Type B pancreatic cell (in vitro differentiated cells): ENCODE data around the gene CDKAL1. TPM values are rescaled to one million over a fixed set of nuclear protein-coding genes. Genes with fewer than 3 reads are reported as not detected.
A peak's percentile ranks its signal among the peaks of the same experiment; 100 is the strongest.

Experiments used
- DNase-seq: peaks from one replicate; pipeline ENCODE4 v3.0.0; 2021; ENCODE audit warnings: mixed read lengths; ENCODE audit not compliant: unreplicated experiment; ENCODE audit errors: extremely low spot score
- H3K27ac Mint-ChIP-seq: 2 replicates; pipeline ENCODE4 v1.8.0; 2021; ENCODE audit warnings: mild to moderate bottlenecking, mixed read lengths
- H3K27me3 Mint-ChIP-seq: 2 replicates; pipeline ENCODE4 v1.8.0; 2021; ENCODE audit warnings: mixed read lengths
- H3K36me3 Mint-ChIP-seq: 2 replicates; pipeline ENCODE4 v1.8.0; 2021; ENCODE audit warnings: mixed read lengths
- H3K4me1 Mint-ChIP-seq: one replicate; pipeline ENCODE4 v1.8.0; 2021; ENCODE audit warnings: mixed read lengths; ENCODE audit not compliant: unreplicated experiment
- H3K4me3 Mint-ChIP-seq: 2 replicates; pipeline ENCODE4 v1.8.0; 2021; ENCODE audit warnings: mild to moderate bottlenecking, mixed read lengths
- H3K9me3 Mint-ChIP-seq: 2 replicates; pipeline ENCODE4 v1.8.0; 2021; ENCODE audit warnings: mixed read lengths
- total RNA-seq: library from RNA; stranded (reverse); gene quantifications from 2 replicates; pipeline ENCODE4 v1.2.1, GENCODE V29; 2021; ENCODE audit warnings: low replicate concordance
- TF ChIP-seq, protein P1 (sequence below): fragments of 200-600 bp; sonication (generic); conservative IDR thresholded peaks from 2 replicates; pipeline ENCODE4 v1.5.0; 2021; ENCODE audit warnings: antibody characterized with exemption, mild to moderate bottlenecking

Gene CDKAL1
- total RNA-seq, 1 donor from 2014 or later, result 21.0 TPM

DNA sequence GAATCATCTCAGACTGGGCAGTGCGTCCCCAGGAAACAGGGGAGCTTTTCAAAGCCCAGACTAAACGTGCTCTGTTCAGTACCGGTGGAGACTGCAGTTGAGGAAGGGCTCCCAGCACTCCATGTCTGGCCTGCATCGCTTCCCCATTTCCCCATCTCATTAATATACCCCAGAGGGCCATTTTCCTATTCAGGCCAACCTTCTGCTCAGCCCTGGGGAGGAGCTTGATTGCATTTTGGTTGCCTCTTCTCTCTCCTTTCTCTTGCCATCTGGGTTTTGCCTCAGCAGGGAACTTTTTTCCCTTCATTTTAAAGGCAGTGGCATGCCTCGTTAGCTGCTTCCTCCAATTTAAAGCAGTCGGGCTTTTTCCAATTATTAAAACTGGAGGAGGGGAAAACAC, 665.0 kb downstream of the CDKAL1 start:
- DNase-seq, result no peak
- H3K27me3 Mint-ChIP-seq, result no peaks in the 10 kb centered on the region
- H3K27ac Mint-ChIP-seq, result no peak overlapping the region
- TF ChIP-seq, protein P1, sequence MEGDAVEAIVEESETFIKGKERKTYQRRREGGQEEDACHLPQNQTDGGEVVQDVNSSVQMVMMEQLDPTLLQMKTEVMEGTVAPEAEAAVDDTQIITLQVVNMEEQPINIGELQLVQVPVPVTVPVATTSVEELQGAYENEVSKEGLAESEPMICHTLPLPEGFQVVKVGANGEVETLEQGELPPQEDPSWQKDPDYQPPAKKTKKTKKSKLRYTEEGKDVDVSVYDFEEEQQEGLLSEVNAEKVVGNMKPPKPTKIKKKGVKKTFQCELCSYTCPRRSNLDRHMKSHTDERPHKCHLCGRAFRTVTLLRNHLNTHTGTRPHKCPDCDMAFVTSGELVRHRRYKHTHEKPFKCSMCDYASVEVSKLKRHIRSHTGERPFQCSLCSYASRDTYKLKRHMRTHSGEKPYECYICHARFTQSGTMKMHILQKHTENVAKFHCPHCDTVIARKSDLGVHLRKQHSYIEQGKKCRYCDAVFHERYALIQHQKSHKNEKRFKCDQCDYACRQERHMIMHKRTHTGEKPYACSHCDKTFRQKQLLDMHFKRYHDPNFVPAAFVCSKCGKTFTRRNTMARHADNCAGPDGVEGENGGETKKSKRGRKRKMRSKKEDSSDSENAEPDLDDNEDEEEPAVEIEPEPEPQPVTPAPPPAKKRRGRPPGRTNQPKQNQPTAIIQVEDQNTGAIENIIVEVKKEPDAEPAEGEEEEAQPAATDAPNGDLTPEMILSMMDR, result no peak
- H3K36me3 Mint-ChIP-seq, result peaks cover 2% of the 10 kb centered on the region
- peaks cover 1% of the 10 kb centered on the region for H3K9me3 Mint-ChIP-seq
- peak overlapping the region; percentile 27 for H3K4me3 Mint-ChIP-seq
- H3K4me1 Mint-ChIP-seq, result peaks cover 45% of the 10 kb centered on the region

DNA sequence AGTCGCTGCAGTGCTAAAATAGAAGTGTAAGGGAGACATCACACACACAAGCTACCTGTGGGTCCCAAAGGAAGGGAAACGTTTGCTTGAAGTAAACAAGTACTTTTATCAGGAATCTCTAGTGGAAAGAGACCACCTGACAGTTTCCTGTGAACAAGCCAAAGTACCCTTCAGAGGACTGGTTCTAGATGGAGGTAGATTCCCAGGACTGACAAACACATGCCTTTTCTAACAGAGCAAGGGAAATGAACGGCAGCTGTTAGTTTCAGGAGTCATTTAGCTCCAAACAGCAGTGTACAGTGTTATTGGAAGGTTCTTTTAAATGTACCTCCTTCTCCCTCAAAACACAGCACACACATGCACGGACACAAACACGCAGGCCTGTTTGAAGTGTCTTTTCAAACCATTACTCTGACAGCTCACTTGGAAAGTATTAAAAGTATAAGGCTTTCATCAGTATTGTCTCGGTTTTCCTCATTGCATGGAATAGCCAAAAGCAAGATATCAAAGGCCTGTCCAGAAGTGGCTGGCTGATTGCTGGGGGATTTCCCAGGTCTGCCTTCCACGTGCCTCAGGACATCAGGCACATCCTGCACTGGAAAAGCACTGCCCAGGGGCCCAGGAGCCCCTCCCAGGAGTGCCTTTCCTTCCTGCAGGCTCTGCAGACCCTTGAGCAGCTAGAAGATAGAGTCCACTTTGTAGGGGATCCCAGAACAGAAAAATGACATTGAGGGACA, 666.0 kb downstream of the CDKAL1 start:
- Mint-ChIP-seq H3K4me1 (peaks cover 45% of the 10 kb centered on the region), H3K27me3 (no peaks in the 10 kb centered on the region), H3K27ac (no peak overlapping the region), H3K36me3 (peaks cover 4% of the 10 kb centered on the region), H3K9me3 (peaks cover 8% of the 10 kb centered on the region), H3K4me3 (no peak overlapping the region)
- TF ChIP-seq, protein P1, result no peak
- DNase-seq, result no peak

DNA sequence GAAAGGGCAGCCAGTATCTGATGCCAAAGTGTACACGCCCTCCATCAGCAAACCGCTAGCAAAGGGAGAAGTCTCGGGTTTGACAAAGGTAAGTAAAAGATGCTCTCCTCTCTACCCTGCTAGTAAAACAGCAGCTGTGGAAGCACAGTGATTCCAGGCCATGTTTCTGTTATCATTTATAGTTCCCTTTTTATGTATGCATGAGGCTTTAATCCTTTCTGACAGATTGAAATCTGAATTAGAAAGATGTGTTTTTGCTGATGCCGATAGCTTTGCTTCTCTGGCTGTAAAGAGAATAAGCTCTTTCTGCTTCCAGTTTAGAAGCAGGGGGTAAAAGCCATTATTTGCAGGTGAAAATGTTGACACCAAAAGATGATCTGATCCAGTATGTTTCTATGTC, 666.9 kb downstream of the CDKAL1 start:
- Mint-ChIP-seq H3K4me1 (peaks cover 46% of the 10 kb centered on the region), H3K36me3 (peaks cover 6% of the 10 kb centered on the region), H3K9me3 (peaks cover 9% of the 10 kb centered on the region), H3K27me3 (no peaks in the 10 kb centered on the region), H3K4me3 (no peak overlapping the region), H3K27ac (no peak overlapping the region)
- TF ChIP-seq, protein P1, result no peak
- no peak for DNase-seq

DNA sequence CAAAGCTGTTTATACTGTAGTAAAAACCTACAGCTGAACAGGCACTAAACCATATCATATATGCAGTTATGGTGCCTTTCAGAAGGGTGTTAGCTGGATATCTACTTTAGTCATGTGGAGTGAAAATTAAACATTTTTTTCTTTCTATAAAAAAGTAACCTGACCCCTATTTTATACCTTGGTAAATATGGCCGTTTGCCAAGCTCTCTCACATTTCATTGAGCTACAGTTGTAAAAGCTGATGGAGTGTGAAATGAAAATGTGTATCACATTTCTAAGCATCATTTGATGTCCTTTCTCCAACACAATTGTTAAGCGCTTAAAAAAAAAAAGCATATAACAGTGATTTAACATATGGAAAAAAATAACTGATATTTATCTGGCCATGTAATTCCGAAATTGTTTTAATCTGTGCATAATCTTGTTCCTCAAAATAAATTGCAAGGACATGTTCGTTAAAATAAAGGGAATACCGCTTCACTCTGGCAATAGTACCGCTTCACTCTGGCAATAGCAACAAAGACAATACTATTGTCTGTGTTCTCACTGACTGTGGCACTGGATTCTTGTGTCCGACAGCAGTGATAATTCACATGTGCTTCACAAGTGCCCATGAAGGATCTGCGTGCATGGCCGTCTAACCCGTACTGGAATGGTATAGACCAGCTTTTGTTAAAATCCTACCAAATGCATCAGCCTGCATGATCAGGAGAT, 667.5 kb downstream of the CDKAL1 start:
- H3K4me1 Mint-ChIP-seq, result peaks cover 50% of the 10 kb centered on the region
- no peak overlapping the region for H3K27ac Mint-ChIP-seq
- no peak overlapping the region for H3K4me3 Mint-ChIP-seq
- peaks cover 13% of the 10 kb centered on the region for H3K9me3 Mint-ChIP-seq
- H3K27me3 Mint-ChIP-seq, result no peaks in the 10 kb centered on the region
- TF ChIP-seq, protein P1, result no peak
- no peak for DNase-seq
- peaks cover 10% of the 10 kb centered on the region for H3K36me3 Mint-ChIP-seq

DNA sequence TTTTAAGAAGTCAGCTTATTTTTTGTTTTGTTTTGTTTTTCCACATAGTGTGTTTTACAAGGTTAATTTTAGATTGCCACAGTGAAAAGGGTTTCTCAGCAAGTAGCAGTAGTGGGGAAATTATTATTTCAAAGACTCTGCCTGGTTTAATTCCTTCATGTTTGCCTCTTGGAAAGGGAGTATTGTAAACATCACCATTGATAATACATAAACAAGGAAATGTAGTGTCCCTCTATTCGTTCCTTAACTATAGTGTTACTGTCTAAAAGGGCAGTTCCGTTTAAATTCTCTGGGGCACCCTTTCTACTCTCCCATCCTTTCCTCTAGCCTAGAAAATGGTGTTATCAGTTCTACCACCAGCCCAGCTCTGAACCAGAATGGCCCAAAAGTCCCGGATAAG, 668.3 kb downstream of the CDKAL1 start:
- H3K4me3 Mint-ChIP-seq, result no peak overlapping the region
- H3K4me1 Mint-ChIP-seq, result peaks cover 51% of the 10 kb centered on the region
- no peak overlapping the region for H3K27ac Mint-ChIP-seq
- H3K36me3 Mint-ChIP-seq, result peaks cover 11% of the 10 kb centered on the region
- TF ChIP-seq, protein P1, result no peak
- no peak for DNase-seq
- peaks cover 13% of the 10 kb centered on the region for H3K9me3 Mint-ChIP-seq
- H3K27me3 Mint-ChIP-seq, result no peaks in the 10 kb centered on the region
